Measurements from ENCODE around the gene ARSB. TPM values are rescaled to one million over a fixed set of nuclear protein-coding genes. Genes with fewer than 3 reads are reported as not detected.

The ARSB gene
- total and polyA plus RNA-seq, 10 of the 15 experiments (the other 5 are each of a cell fraction or from before 2014, with no cell fraction given) = 1.2 to 8.2 (median 6.1) TPM

DNA sequence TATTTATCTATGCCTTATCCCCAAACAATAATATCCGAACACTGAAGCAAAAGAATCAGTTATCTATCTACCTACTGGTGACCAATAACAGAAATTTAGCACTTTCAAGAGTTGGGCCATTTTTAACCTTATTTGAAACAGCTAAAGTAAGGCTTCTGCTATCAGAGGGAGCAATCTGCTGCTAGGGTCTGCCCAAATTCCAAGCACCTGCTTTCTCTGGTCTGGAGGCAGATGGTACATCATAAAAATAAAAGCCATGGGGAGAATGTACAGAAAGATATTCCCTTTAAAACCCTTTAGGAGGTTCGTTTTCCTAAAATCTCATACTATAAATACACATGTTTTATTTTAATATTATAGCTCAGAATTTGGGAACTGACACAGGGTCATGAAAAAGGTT is 37.7 kb upstream of the ARSB start:
- ATAC-seq (no peak), DNase-seq (ENCODE audit: low read depth, low spot score) (no peak), FAIRE-seq (no peak)
- BruUV-seq (replicated peaks) = no TSS peak
- TF ChIP-seq ZNF274 (IDR thresholded peaks at IDR 0.05; ENCODE audit: insufficient read depth, insufficient read length) (no peak), TCF12 (IDR thresholded peaks at IDR 0.05; ENCODE audit: low read depth, low read length) (no peak), SREBF2 (IDR thresholded peaks at IDR 0.05; ENCODE audit: low read length) (no peak), ZBED1 (IDR thresholded peaks at IDR 0.05; ENCODE audit: borderline replicate concordance) (no peak)
- TF ChIP-seq, protein P1, sequence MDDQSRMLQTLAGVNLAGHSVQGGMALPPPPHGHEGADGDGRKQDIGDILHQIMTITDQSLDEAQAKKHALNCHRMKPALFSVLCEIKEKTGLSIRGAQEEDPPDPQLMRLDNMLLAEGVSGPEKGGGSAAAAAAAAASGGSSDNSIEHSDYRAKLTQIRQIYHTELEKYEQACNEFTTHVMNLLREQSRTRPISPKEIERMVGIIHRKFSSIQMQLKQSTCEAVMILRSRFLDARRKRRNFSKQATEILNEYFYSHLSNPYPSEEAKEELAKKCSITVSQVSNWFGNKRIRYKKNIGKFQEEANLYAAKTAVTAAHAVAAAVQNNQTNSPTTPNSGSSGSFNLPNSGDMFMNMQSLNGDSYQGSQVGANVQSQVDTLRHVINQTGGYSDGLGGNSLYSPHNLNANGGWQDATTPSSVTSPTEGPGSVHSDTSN (IDR thresholded peaks at IDR 0.05; ENCODE audit: insufficient replicate concordance, low read depth, low read length) = no peak
- CTCF ChIA-PET = interaction anchor here (0.5 to 13.5 kb wide), 32 partner anchors 7 to 989 kb away, joined by 3 to 658 read pairs (median 4); partner anchors contain the start of gene ARSB
- RAD21 ChIA-PET (ENCODE audit: unreplicated experiment) = interaction anchor here (0.9 to 11.7 kb wide), 10 partner anchors 30 to 446 kb away, joined by 3 to 326 read pairs (median 6); no protein-coding TSS in a partner anchor
- no peak overlapping the region for H2AFZ ChIP-seq (ENCODE audit: control insufficient read depth, low read depth, low read length)
- intact Hi-C loops (cut with micrococcal nuclease; ENCODE audit: unreplicated experiment) (loop anchor here (5.0 to 10.0 kb wide), 2 partner anchors 40 to 832 kb away; no protein-coding TSS in a partner anchor), in situ Hi-C loops (cut with MboI) (loop anchor here (5.0 kb wide), 2 partner anchors 110 to 445 kb away; no protein-coding TSS in a partner anchor)
- no peak overlapping the region for H3K9ac ChIP-seq (ENCODE audit: control insufficient read depth, insufficient read depth, low read length)
- H3K4me1 ChIP-seq (ENCODE audit: control insufficient read depth, insufficient read depth, low read length) = no peaks in the 10 kb centered on the region
- no peaks in the 10 kb centered on the region for H3K36me3 ChIP-seq (ENCODE audit: control insufficient read depth in 2 of 2, insufficient read depth in 2 of 2, low read length in 1 of 2)
- H4K20me1 ChIP-seq (ENCODE audit: control insufficient read depth, insufficient read depth) = no peaks in the 10 kb centered on the region
- no peak overlapping the region for H3K4me3 ChIP-seq
- 17% methylated on average over 2 of the region's 2 CpGs for WGBS (ENCODE audit: insufficient coverage, insufficient replicate concordance, low lambda C conversion rate, missing lambda C conversion rate)
- no peaks in the 10 kb centered on the region for H3K79me2 ChIP-seq (ENCODE audit: control insufficient read depth, insufficient read depth, low read length)
- H3K9me3 ChIP-seq (replicated peaks; ENCODE audit: control insufficient read depth, insufficient read depth, low read length) = no peaks in the 10 kb centered on the region
- no peak overlapping the region for H3K27ac ChIP-seq (ENCODE audit: control insufficient read depth, insufficient read depth)
- SMC1A ChIA-PET (ENCODE audit: uncharacterized antibody, unreplicated experiment) = interaction anchor here (0.7 to 12.4 kb wide), 21 partner anchors 12 to 451 kb away, joined by 3 to 359 read pairs (median 6); partner anchors contain the start of gene ARSB
- POLR2A ChIA-PET = no interaction called here
- no peak overlapping the region for H3K4me2 ChIP-seq (ENCODE audit: control insufficient read depth, insufficient read depth)
- H3K27me3 ChIP-seq (replicated peaks in 1 of 2; ENCODE audit: control insufficient read depth in 2 of 2, insufficient read depth in 2 of 2, low read length in 1 of 2) = no peaks in the 10 kb centered on the region; a peak in 2 of 4 replicates

Data from GM12878 (cell line).